Measurements from ENCODE around the gene SERPINE3.

Gene SERPINE3

DNA sequence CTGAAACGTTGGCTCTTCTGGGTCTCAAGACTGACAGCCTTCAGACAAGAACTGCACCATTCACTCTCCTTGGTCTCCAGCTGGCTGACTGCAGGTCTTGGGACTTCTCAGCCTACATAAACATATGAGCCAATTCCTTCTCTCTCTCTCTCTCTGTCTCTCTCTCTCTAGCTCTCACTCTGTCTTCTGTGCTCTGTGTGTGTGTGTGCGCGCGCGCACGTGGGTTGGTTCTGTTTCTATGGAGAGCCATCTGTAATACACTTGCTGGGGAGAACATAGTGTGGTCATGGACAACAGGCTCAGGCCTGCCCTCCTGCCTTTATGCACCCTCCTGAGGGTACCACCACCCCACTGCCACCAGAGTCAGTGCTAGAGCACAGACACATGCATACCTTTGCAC is 13.7 kb upstream of the SERPINE3 start:
- no peak overlapping the region for H3K4me3 ChIP-seq (replicated peaks; ENCODE audit: low read depth, low read length)
- TF ChIP-seq, protein P1, sequence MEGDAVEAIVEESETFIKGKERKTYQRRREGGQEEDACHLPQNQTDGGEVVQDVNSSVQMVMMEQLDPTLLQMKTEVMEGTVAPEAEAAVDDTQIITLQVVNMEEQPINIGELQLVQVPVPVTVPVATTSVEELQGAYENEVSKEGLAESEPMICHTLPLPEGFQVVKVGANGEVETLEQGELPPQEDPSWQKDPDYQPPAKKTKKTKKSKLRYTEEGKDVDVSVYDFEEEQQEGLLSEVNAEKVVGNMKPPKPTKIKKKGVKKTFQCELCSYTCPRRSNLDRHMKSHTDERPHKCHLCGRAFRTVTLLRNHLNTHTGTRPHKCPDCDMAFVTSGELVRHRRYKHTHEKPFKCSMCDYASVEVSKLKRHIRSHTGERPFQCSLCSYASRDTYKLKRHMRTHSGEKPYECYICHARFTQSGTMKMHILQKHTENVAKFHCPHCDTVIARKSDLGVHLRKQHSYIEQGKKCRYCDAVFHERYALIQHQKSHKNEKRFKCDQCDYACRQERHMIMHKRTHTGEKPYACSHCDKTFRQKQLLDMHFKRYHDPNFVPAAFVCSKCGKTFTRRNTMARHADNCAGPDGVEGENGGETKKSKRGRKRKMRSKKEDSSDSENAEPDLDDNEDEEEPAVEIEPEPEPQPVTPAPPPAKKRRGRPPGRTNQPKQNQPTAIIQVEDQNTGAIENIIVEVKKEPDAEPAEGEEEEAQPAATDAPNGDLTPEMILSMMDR (IDR thresholded peaks at IDR 0.05; ENCODE audit: low read depth, low read length, missing control alignments), result no peak
- DNase-seq (ENCODE audit: extremely low read depth, low read depth), result no peak

DNA sequence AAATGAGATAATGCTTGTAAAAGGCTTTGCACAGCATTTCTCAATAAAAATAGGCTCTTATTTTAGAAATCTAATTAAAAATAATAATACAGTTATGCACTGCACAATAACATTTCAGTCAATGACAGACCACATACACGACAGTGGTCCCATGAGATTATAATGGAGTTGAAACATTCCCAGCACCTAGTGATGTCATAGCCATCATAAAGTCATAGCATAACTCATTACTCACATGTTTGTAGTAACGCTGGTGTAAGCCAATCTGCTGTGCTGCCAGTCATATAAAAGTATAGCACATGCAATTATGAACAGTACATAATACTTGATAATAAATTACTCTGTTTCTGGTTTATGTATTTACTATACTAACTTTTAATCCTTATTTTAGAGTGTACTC is 12.7 kb upstream of the SERPINE3 start:
- TF ChIP-seq, protein P1 (IDR thresholded peaks at IDR 0.05; ENCODE audit: low read depth, low read length, missing control alignments), result no peak
- no peak for DNase-seq (ENCODE audit: extremely low read depth, low read depth)
- no peak overlapping the region for H3K4me3 ChIP-seq (replicated peaks; ENCODE audit: low read depth, low read length)

DNA sequence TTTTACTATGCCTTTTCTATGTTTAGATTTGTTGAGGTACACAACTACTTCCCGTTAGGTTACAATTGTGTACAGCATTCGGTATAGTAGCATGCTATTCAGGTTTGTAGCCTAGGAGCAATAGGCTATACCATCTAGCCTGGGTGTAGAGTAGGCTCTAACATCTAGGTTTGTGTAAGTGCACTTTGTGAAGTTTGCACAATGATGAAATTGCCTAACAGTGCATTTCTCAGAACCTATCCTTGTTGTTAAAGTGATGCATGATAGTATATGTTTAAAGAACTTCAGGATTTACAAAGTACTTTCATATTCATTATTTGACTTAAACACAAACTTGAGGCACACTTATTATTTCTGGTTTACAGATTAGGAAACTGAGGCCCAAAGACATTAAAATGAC is 11.5 kb upstream of the SERPINE3 start:
- TF ChIP-seq, protein P1 (IDR thresholded peaks at IDR 0.05; ENCODE audit: low read depth, low read length, missing control alignments), result no peak
- no peak for DNase-seq (ENCODE audit: extremely low read depth, low read depth)
- H3K4me3 ChIP-seq (replicated peaks; ENCODE audit: low read depth, low read length), result no peak overlapping the region

DNA sequence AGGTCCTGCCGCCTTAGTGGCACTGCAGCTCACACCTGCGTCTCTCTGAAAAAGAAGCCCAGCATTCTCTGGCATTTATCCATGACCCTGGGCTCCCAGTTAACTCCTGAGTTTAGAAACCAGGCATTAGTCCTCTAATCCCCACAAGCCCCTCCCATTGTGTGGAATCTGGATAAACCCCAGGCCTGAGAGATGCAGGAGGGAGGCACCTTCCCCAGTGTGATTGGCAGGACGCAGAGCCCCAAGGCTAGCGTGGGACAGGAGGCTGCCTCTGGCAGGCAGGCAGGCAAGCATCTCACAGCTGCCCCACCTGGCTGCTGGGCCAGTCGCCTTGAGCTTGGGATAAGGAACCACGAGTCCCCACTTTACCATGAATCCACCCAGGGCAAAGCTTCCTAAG is 11.0 kb upstream of the SERPINE3 start:
- TF ChIP-seq, protein P1 (IDR thresholded peaks at IDR 0.05; ENCODE audit: low read depth, low read length, missing control alignments), result no peak
- DNase-seq (ENCODE audit: extremely low read depth, low read depth), result no peak
- no peak overlapping the region for H3K4me3 ChIP-seq (replicated peaks; ENCODE audit: low read depth, low read length)

DNA sequence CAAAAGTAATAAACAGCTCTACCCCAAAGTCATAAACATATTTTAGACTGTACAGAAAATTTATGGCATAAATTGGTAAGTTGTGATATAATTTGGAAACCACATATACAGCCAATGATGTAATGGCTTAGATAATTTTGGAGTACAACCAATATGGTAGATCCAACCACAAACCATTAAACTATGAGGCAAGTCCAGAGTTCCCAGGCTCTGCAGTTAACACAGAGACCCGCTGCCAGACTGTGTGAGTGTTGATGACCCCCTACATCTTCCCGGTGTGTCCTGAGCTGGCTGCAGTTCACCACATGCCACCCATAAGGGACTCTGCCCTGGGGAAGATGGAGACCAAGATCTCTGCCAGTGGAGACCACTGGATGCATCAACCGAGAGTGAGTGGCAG is 9.9 kb upstream of the SERPINE3 start:
- DNase-seq (ENCODE audit: extremely low read depth, low read depth), result no peak
- no peak overlapping the region for H3K4me3 ChIP-seq (replicated peaks; ENCODE audit: low read depth, low read length)
- TF ChIP-seq, protein P1 (IDR thresholded peaks at IDR 0.05; ENCODE audit: low read depth, low read length, missing control alignments), result no peak

DNA sequence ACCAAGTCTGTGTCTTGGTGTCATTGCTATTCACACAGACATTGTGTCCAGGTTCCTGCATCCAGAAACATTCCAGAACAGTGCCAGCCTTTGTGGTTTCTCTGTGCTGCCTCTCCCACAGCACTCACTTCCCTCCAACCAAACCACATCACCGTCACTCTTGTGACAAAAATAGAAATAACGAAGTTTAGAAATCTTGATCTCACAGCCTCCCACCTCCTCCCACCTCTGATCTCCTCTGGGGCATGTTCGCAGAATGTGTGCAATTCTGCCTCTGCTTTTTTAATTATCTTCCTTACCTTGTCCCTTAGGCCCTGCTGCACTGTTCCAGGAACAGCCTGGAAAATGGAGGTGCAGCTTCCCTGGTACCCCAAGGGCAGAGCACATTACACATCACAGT is 8.7 kb upstream of the SERPINE3 start:
- DNase-seq (ENCODE audit: extremely low read depth, low read depth), result no peak
- TF ChIP-seq, protein P1 (IDR thresholded peaks at IDR 0.05; ENCODE audit: low read depth, low read length, missing control alignments), result no peak
- H3K4me3 ChIP-seq (replicated peaks; ENCODE audit: low read depth, low read length), result no peak overlapping the region

DNA sequence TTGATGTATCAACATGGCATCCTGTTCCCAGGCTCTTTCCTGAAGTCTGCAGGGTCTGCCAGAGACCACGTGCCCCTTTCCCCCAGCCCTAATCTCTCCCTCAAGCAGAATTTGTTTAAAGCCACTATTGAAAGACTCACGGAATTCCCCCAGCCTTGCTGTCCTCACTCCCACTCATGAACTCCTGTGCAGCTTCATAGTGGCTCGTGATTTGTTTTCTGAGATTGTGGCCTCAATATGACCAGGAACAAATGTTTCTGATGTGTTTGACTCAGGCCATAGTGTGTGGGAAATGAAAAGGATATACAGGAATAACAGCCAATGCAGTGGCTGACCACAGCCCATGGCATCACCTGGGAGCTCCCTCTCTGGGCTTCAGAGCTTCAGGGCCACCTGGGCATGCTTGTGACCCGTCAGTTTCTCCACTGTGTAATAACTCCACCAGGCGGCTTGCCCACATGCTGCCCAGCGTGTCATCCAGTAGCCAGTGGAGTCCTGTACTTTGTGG is 8.1 kb upstream of the SERPINE3 start:
- no peak for DNase-seq (ENCODE audit: extremely low read depth, low read depth)
- TF ChIP-seq, protein P1 (IDR thresholded peaks at IDR 0.05; ENCODE audit: low read depth, low read length, missing control alignments), result no peak
- no peak overlapping the region for H3K4me3 ChIP-seq (replicated peaks; ENCODE audit: low read depth, low read length)
